Hematopoietic multipotent progenitor cell treated with erythropoietin and hydrocortisone succinate and interleukin-3 and kit ligand, for 4 days (in vitro differentiated cells): ENCODE results near the gene CCDC88B.

Experiments
- DNase-seq: peaks from one replicate; pipeline ENCODE4 v3.0.0-alpha.2; 2015

Gene CCDC88B

GRCh38 chr11:64385945-64386704 is 46.1 kb downstream of the CCDC88B start:
- DNase-seq, result peak; percentile 80

- no peak for DNase-seq
These were observed 47.9 kb downstream of the CCDC88B start for GRCh38 chr11:64387916-64388315.

GRCh38 chr11:64388894-64389293 is 48.9 kb downstream of the CCDC88B start:
- DNase-seq, result no peak

- no peak for DNase-seq
These were observed 49.8 kb downstream of the CCDC88B start for GRCh38 chr11:64389851-64390250.

DNA sequence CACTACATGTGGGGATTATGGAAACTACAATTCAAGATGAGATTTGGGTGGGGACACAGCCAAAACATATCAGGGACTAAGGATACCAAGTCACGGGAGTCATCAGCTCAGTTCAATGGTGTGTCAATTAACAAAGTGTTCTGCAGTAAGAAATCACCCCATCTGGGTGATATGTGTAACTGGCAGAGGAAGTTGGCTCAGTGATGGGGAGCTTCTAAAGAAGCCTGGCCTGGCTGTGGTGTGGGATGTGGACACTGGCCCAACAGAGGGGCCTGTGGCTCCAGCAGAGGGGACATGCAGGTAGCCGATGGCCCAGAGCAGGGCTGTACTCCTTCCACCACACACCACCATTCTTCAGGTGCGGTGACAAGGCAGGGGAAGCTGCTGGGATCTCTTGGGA is 50.6 kb downstream of the CCDC88B start:
- DNase-seq, result peak; percentile 34

GRCh38 chr11:64391839-64392238 is 51.8 kb downstream of the CCDC88B start:
- no peak for DNase-seq

DNA sequence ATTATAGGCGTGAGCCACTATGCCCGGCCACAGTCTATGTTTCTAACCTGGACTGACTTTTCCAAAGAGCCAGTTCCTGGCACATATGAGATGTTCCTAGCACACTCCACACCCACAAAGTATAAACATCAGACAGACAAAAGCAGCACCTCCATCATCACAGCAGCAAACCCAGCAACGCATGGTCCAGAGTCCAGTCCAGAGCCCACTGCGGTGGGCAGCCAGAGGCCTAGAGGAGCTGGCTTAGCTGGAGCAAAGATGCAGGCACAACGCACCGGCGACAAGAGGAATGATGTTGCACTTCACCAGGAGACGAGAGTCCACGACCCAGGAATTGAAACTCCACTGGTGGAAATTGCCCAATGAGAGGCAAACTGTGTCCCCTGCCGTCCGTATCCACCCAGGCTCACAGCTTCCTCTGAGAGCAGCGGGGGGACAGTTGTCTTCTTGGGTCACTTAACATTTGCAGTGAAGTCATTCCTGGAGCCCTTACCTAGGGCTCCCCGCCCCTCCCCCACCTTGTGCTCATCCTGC is 55.6 kb downstream of the CCDC88B start:
- no peak for DNase-seq

DNA sequence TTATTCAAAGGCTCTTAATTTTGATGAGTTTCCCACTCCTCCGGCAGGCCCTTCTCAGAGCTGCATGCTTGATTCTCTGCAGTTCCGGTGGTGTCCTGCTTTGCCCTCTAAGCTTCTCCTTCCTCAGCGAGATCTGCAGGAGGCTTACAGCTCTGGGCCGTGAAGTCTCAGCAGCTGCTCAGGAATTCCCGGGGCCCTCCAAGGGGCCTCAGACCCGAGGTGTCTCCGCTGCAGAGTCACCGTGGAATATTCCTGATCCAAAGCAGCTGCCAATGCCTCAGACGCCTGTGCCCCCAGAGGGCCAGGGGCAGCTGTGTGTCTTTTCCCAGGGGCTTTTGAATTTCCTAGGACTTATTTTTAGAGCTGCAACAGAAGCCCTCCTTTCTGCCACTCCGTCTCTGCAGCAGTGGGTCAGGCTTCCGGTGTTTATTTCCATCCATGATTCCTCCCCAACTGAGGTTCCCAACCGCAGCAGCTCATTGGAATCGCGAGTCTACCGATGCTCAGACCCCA is 56.1 kb downstream of the CCDC88B start:
- DNase-seq, result no peak

GRCh38 chr11:64400102-64400501 is 60.1 kb downstream of the CCDC88B start:
- peak; percentile 42 for DNase-seq

- no peak for DNase-seq
These were observed 60.7 kb downstream of the CCDC88B start for GRCh38 chr11:64400667-64401066.

DNA sequence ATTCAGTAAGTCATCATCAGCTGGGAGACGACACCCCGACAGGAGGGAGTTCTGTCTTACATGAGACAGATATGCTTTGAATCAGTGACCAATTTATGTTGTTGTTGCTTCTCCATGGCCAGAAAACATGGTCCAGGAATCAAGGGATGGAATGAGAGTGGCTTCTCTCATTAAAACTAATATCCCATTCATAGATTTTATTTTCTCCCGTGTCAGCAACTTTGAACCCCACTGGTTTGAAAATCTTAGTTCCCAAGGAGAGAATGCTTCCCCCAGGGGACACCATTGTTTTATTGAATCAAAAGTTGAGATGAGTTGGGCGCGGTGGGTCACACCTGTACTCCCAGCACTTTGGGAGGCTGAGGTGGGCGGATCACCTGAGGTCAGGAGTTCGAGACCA is 61.8 kb downstream of the CCDC88B start:
- DNase-seq, result no peak

DNA sequence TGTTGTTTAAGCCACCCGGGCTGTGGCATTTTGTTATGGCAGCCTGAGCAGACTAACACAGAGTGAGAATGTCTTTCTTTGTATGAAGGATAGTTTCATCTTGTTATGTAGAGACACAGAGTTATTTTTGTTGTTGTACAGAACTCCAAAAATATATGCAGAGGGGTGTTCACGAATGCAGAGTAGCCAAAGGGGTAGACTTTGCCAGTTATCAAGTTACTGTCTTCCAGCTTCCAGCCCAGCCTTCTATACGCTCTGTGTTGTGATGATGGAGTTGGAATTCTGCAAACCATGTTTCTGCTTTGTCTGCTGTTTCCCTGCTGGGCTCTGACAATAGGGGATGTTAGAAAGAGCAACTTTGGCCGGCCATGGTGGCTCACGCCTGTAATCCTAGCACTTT is 63.1 kb downstream of the CCDC88B start:
- DNase-seq, result no peak

DNA sequence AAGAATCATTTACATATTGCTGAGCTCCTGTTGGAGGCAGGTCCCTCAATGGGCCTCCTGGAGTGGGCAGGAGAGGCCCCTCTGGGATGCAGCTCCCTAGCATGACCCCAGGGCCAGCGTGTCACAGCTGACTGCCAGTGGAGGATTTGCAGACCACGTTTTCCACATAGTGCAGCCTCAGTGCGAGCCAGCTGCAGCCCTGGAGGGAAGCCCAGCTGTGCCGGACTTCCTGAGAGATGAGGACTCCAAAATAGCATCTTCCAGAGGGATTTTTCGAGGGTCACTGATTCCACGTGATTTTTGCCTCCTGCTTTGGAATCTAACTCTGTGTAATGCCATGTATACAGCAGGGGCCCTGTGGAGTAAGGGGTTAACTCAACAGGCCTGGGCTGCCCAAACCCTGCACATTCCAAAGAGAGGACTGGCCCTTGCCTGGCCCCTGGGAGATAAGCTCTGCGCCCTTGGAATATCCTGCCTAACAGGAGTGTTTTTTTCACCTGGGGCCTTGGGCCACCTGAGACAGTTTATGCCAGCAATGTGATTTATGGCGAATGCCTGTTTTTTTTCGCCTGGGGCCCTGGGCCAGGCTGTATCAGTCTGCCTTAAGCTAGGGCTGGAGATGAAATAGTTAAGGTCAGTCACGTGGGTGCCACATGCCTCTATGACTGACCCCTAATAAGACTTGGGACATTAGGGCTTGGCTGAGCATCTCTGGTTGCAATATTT is 66.4 kb downstream of the CCDC88B start:
- DNase-seq, result no peak
